Measurements from ENCODE around the gene GGPS1.
A peak's percentile ranks its signal among the peaks of the same experiment; 100 is the strongest.
"Not testable (repeated sequence)": the region's sequence is repeated elsewhere in the genome, so short reads cannot be mapped to it uniquely, and the experiment has no call there.

GGPS1 gene

GRCh38 chr1:235328271-235329138, at the start of gene GGPS1:
TSS of gene GGPS1 (plus strand) at chr1:235328570. CDS start at chr1:235335265, 6,695 bp downstream.
- peak; percentile 99 for DNase-seq (ENCODE audit: low spot score)

- no peak for DNase-seq (ENCODE audit: low spot score)
Observed at GRCh38 chr1:235278915-235279292, 49.5 kb upstream of the GGPS1 start.

DNA sequence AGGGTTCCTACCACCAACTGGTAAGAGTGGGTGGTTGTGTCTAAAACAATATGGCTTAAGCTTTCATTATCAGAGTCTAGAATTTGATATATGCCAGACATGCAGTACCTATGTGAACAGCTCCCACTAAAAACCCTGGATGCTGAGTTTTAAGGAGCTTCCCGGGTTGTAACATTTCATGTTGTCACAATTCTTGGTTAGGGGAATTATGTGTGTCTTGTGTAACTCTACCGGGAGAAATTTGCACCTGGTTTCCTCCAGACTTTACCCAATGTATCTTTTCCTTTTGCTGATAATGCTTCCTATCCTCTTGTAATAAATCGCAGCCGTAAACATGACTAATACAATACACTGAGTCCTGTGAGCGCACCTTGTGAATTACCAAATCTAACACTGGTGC, 48.7 kb upstream of the GGPS1 start:
- DNase-seq (ENCODE audit: low spot score), result no peak

DNA sequence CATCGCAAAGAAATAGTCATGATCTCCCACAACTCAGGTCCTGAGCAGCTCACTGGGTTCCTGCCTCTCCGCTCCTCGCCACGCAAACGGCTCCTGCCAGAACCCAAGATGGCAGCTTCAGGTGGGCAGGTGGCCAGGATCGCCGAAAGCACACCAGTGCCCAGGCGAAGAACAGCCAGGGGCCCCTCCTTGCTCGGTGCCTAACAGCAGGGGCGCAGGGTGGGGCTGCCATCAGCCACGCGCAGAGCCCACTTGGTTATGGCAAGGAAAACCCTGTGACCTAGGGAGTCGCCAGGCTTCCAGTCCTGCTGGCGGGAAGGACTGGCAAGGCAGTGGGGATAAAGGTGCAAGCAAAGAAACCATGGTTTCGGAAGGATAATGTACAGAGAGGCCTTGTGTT, 47.9 kb upstream of the GGPS1 start:
- no peak for DNase-seq (ENCODE audit: low spot score)

- not testable (repeated sequence) for DNase-seq (ENCODE audit: low spot score)
Observed at GRCh38 chr1:235283636-235284035, 44.7 kb upstream of the GGPS1 start.

DNA sequence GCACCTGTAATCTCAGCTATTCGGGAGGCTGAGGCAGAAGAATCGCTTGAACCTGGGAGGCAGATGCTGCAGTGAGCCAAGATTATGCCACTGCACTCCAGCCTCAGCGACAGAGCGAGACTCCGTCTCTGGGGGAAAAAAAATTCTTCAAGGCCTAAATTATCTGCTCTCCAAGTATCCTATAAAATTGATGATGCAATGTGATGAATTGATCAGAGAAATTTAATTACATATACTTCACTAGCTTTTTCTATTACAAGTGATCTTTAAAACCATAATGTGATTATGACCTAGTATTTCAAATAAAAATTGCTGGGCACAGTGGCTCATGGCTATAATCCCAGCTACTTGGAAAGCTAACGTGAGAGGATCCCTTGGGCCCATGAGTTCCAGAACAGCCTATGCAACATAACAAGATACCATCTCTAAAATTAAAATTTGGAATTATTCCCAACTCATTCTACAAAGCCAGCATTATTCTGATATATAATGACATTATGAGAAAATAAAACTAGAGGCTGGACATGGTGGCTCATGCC, 44.1 kb upstream of the GGPS1 start:
- no peak for DNase-seq (ENCODE audit: low spot score)

GRCh38 chr1:235286667-235287066, 41.7 kb upstream of the GGPS1 start:
- no peak for DNase-seq (ENCODE audit: low spot score)

DNA sequence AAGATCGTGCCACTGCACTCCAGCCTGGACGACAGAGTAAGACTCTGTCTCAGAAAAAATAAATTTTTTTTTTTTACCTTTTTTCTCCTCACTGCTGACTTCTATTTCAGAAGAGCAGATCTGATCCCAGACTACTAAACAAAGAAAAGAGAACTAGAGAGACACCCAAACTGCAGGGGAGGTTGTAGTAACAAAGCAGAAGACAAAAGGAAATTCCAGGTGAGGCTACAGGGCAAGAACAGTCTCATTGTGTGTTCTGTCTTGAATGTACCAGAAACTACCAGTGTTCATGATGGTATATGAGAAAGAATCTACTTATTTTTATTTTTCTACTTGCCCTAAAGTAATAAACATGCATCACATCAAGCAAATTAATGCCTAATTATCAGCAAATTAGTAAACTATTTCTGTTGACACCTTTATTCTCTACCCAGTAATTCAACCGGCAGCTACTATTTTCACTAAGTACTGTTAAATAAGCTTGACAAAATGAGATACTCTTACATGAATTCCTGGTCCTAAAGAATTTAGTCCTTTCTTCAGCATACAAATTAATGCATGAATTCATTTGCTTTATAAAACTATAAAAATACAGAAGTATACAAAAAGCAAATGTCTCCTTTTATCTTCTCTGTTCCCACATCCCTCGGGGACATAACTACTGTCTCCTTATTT, 41.0 kb upstream of the GGPS1 start:
- DNase-seq (ENCODE audit: low spot score), result no peak

- DNase-seq (ENCODE audit: low spot score), result no peak
Observed at GRCh38 chr1:235289859-235290739, 38.3 kb upstream of the GGPS1 start.

GRCh38 chr1:235290740-235291502, 37.4 kb upstream of the GGPS1 start:
- no peak for DNase-seq (ENCODE audit: low spot score)

DNA sequence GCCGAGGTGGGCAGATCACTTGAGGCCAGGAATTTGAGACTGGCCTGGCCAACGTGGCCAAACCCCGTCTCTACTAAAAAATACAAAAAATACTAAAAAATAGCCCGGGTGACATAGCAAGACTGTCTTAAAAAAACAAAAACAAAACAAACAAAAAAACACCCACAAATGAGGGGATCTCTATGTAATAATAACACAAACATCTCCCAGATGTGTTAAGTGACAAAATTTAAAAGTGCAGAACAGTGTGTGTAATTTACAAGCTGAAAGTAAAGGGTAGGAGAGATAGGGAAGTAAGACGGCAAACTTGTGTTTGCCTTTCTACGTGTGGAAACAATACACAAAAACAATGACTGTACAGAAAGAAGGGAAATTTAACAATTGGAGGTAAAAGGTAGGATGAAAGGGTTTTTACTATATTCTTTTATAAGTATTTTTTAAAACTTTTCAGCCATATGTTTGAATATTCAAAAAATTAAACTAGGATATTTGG, 36.7 kb upstream of the GGPS1 start:
- no peak for DNase-seq (ENCODE audit: low spot score)

DNA sequence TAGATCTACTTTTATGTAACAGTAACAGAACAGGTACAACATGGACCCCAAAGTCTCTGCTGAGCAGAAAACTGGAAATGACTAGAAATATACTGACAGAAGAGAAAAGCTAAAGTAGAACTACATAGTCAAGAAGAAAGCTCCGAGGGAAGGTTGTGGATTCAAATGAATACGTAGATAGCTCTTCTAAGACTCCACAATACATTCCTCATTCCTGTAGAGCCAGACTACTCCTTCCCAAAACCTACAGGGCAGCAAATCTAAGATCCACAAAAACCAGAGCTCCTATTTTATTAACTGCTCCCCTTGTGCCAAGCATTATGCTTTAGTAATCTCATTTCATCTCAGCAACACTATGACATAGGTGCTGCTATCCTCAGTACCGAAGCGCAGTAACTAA, 35.6 kb upstream of the GGPS1 start:
- no peak for DNase-seq (ENCODE audit: low spot score)

DNA sequence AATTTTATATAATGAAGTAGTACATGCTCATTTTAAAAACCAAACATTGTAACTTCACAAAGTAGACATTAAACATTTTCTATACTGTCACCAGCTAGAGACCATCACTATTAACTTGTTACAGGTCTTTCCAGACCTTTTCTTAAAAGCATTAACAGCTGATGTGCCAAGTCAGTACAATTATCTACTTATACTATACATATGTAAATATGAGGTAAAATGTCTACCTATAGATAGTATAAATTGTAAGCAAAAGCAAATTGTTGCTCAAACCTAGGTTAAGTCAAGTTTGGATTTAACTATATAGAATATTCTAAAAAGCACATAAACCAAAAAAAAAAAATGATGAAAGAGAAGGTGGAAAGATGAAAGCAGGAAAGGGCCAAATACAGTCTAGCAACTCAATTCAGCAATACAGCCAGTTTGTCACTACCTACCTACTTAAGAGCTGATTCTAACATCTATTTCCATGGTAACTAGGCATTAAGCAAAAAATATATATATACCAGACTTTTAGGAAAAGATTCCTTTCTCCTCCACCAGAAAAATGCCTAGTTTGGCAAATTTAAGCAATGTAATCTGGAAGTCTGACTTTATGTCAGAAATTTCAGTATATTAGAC, 34.9 kb upstream of the GGPS1 start:
- DNase-seq (ENCODE audit: low spot score), result no peak

DNA sequence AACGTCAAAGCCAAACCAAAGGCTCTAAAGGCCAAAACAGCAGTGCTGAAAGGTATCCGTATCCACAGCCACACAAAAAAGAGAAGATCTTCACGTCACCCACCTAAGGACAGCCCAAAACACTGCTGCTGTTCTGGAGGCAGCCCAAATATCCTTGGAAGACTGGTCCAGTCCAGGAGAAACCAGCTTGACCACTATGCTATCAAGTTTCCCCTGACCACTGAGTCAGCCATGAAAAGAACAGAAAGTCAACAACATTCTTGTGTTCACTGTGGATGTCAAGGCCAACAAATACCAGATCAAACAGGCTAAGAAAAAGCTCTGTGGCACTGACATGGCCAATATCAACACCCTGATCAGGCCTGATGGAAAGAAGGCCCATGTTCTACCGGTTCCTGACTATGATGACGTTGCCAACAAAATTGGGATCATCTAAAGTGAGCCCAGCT, 32.4 kb upstream of the GGPS1 start:
- DNase-seq (ENCODE audit: low spot score), result no peak

DNA sequence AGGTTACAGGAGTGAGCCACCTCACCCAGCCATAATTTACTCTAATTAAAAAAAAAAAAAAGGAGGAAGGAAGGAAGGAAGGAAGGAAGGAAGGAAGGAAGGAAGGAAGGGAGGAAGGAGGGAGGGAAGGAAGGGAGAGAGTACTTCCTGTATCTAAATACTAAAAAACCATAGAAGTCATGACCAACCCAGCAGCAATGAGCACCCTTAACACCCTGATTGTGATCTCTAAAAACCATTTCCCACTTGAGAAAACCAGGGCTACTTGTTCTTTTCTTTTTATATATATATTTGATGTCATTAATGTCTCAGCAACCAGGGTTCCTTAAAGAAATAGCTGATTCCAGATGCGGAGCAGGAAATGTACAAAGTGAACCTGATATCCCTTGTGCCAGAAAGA, 31.6 kb upstream of the GGPS1 start:
- DNase-seq (ENCODE audit: low spot score), result no peak

GRCh38 chr1:235297579-235297978, 30.8 kb upstream of the GGPS1 start:
- DNase-seq (ENCODE audit: low spot score), result no peak

GRCh38 chr1:235298758-235299157, 29.6 kb upstream of the GGPS1 start:
- no peak for DNase-seq (ENCODE audit: low spot score)

- DNase-seq (ENCODE audit: low spot score), result no peak
Observed at GRCh38 chr1:235299169-235299858, 29.1 kb upstream of the GGPS1 start.

DNA sequence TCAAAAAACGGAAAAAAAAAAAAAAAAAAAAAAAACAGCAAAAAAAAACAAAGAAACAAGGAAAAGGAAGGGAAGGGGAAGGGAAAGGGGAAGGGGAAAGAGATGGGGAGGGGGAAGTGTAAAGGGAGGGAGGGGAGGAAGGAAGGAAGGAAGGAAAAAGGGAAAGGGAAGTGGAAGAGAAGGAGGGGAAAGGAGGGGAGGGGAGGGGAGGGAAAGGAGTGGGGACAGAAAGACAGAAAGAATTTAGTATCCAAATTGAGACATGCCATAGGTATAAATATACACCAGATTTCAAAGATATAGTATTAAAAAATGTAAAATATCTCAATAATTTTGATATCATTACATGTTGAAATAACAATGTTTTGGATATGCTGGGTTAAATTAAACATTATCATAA, 26.2 kb upstream of the GGPS1 start:
- no peak for DNase-seq (ENCODE audit: low spot score)
